Measurements from ENCODE around the gene VOPP1. TPM values are rescaled to one million over a fixed set of nuclear protein-coding genes. Genes with fewer than 3 reads are reported as not detected.

The VOPP1 gene
- total and polyA plus RNA-seq, 12 donors = 10.2 to 60.7 (median 35.5) TPM

- 72 to 81% (median 79%) methylated on average over 8 to 9 of the region's 9 CpGs for WGBS, 4 donors
- H3K4me3 ChIP-seq = no peak overlapping the region
- intact Hi-C loops (cut with DNase I) = no loop called here
- peaks cover 6 to 29% of the 10 kb centered on the region in 2 donors for H3K4me1 ChIP-seq (replicated peaks in 1 of 2)
- H3K9me3 ChIP-seq (replicated peaks in 1 of 3) = no peaks in the 10 kb centered on the region
- TF ChIP-seq CTCF (IDR thresholded peaks at IDR 0.05) (no peak), POLR2A (IDR thresholded peaks at IDR 0.05) (no peak)
- no peak for DNase-seq
- no peak overlapping the region for H3K27ac ChIP-seq
- no peaks in the 10 kb centered on the region for H3K36me3 ChIP-seq (replicated peaks in 1 of 2)
- no peaks in the 10 kb centered on the region for H3K27me3 ChIP-seq
These were observed 2.8 kb upstream of the VOPP1 start for GRCh38 chr7:55575098-55575497.

GRCh38 chr7:55574051-55574717, 1.9 kb upstream of the VOPP1 start:
- no peaks in the 10 kb centered on the region for H3K9me3 ChIP-seq (replicated peaks in 1 of 3)
- 25 to 37% (median 32%) methylated on average over 3 of the region's 3 CpGs for WGBS, 4 donors
- intact Hi-C loops (cut with DNase I) = no loop called here

GRCh38 chr7:55573234-55573900, 1.1 kb upstream of the VOPP1 start:
- no peaks in the 10 kb centered on the region for H3K9me3 ChIP-seq (replicated peaks in 1 of 3)
- H3K27me3 ChIP-seq = no peaks in the 10 kb centered on the region
- intact Hi-C loops (cut with DNase I) = no loop called here
- H3K4me1 ChIP-seq (replicated peaks in 1 of 2) = peaks cover 6 to 45% of the 10 kb centered on the region in 2 donors
- peak overlapping the region in 3 of 5 donors; percentile 79 to 95 (median 83) for H3K27ac ChIP-seq
- peak overlapping the region in 2 of 4 donors; percentile 7 to 97 for H3K4me3 ChIP-seq
- no peak for DNase-seq
- TF ChIP-seq POLR2A (IDR thresholded peaks at IDR 0.05) (no peak), CTCF (IDR thresholded peaks at IDR 0.05) (no peak)
- no peaks in the 10 kb centered on the region for H3K36me3 ChIP-seq (replicated peaks in 1 of 2)
- 49 to 58% (median 53%) methylated on average over 9 of the region's 9 CpGs for WGBS, 4 donors

More at GRCh38 chr7:55574051-55574717, 1.9 kb upstream of the VOPP1 start:
- no peaks in the 10 kb centered on the region for H3K27me3 ChIP-seq
- no peak for DNase-seq
- H3K36me3 ChIP-seq (replicated peaks in 1 of 2) = no peaks in the 10 kb centered on the region
- TF ChIP-seq CTCF (IDR thresholded peaks at IDR 0.05) = no peak
- H3K4me3 ChIP-seq = no peak overlapping the region
- peak overlapping the region in 1 of 5 donors; percentile 95 for H3K27ac ChIP-seq
- H3K4me1 ChIP-seq (replicated peaks in 1 of 2) = peaks cover 6 to 37% of the 10 kb centered on the region in 2 donors

GRCh38 chr7:55571511-55572377, 558 bp downstream of the VOPP1 start:
- H3K27me3 ChIP-seq = no peaks in the 10 kb centered on the region
- H3K36me3 ChIP-seq (replicated peaks in 1 of 2) = no peaks in the 10 kb centered on the region
- H3K4me3 ChIP-seq = peak overlapping the region; percentile 64 to 97 (median 74)
- peaks cover 6 to 47% of the 10 kb centered on the region in 2 donors for H3K4me1 ChIP-seq (replicated peaks in 1 of 2)
- H3K9me3 ChIP-seq (replicated peaks in 1 of 3) = no peaks in the 10 kb centered on the region
- intact Hi-C loops (cut with DNase I) = no loop called here
- peak overlapping the region; percentile 30 to 95 (median 82) for H3K27ac ChIP-seq
- 0 to 1% (median 0%) methylated on average over 14 to 89 of the region's 97 CpGs for WGBS, 4 donors
- DNase-seq = peak; percentile 47 to 73 (median 55)
- peak in 2 of 6 experiments; percentile 8 to 12 for TF ChIP-seq CTCF (IDR thresholded peaks at IDR 0.05)
- peak in 1 of 2 donors; percentile 28 for TF ChIP-seq POLR2A (IDR thresholded peaks at IDR 0.05)
